K562 (cell line): ENCODE results near the gene SNCG.

Experiments used
- GABPA ChIP-seq: fragments of 200-800 bp; sonication (Bioruptor generic); conservative IDR thresholded peaks from 2 replicates; pipeline ENCODE4 v1.6.1; 2016; ENCODE audit warnings: low read depth, missing genetic modification characterization, missing compliant biosample characterization
- HMG20B ChIP-seq: fragments of 250-450 bp; sonication (Bioruptor Pico); IDR thresholded peaks from 2 replicates; pipeline ENCODE4 v1.5.0; 2021; ENCODE audit warnings: mild to moderate bottlenecking
- KDM1A ChIP-seq, 2 experiments: fragments of 450-650 bp; IDR thresholded peaks; 2 replicates each; pipeline ENCODE4 v1.6.1; 2016; ENCODE audit warnings: mild to moderate bottlenecking in 2 of 2
- LCOR ChIP-seq: sonication (generic); formaldehyde crosslinking; IDR thresholded peaks from 2 replicates; pipeline ENCODE4 v1.8.0; 2022; ENCODE audit warnings: mild to moderate bottlenecking, missing genetic modification reagents
- POLR2AphosphoS5 ChIP-seq: IDR thresholded peaks from 2 replicates; pipeline ENCODE4 v1.6.1; 2011; ENCODE audit warnings: mild to moderate bottlenecking, low read depth, low read length, moderate library complexity; ENCODE audit not compliant: control insufficient read depth, insufficient read depth
- SMC3 ChIP-seq: conservative IDR thresholded peaks from 2 replicates; pipeline ENCODE4 v1.6.1; 2011; ENCODE audit warnings: low read depth, low read length, improper control_type of control experiment; ENCODE audit not compliant: insufficient read depth
- SPI1 ChIP-seq: IDR thresholded peaks from 2 replicates; pipeline ENCODE4 v1.6.1; 2011; ENCODE audit warnings: low read depth, low read length, control low read depth, borderline replicate concordance
- TRIM28 ChIP-seq: fragments of 450-650 bp; IDR thresholded peaks from 2 replicates; pipeline ENCODE4 v1.6.1; 2017
- ZNF146 ChIP-seq: IDR thresholded peaks from one replicate; pipeline ENCODE4 v1.6.1; 2018; ENCODE audit warnings: missing compliant biosample characterization; ENCODE audit not compliant: unreplicated experiment
- ZNF24 ChIP-seq: fragments of 450-650 bp; IDR thresholded peaks from 2 replicates; pipeline ENCODE4 v1.6.1; 2016
- ZNF311 ChIP-seq: fragments of 250-450 bp; sonication (Bioruptor Pico); IDR thresholded peaks from 2 replicates; pipeline ENCODE4 v1.4.0; 2020; ENCODE audit warnings: mild to moderate bottlenecking, moderate library complexity
- ZNF785 ChIP-seq: fragments of 250-450 bp; sonication (Bioruptor Pico); IDR thresholded peaks from 2 replicates; pipeline ENCODE4 v1.4.0; 2020; ENCODE audit warnings: mild to moderate bottlenecking

DNA sequence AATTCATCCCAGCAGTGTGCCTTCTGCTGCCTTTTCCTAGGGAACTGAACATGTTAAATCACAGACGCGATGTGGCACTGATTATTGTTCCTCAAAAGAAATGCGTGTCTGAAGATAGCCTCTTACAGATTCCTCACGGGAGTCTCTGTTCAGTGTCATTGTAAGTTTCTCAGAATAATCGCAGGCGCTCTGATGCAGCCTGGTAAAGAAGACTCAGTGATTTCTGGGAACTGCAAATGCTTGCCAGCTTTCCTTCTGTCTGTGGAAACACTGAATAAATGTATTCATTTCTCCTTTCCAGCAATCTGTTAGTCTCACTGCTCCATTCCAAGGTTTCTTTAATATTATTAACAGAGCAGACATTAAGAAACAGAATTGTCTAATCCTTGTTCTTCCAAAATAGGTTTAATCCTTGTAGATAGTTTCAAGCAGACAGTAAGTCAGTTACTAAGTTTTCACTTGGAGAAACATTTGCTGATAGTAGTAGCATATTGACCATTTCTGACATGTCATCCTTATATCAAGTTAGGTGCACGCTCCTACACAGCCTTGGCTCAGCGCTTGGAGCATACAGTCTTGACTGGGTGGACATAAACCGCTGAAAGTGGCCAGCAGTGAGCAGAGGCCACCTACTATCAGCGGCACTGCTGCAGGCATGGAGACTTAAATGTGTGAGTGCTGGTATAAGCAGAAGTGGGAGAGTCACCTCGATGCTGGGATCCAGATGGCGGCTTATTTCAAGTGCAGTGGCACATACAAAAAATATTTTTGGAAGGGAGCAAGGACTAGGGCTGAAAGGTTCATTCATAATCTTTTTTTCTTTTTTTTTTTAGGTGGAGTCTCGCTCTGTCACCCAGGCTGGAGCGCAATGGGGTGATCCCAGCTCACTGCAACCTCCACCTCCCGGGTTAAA lies 28.7 kb upstream of the SNCG start:
- TF ChIP-seq POLR2AphosphoS5 (no peak), ZNF146 (CRISPR knock-in tag) (no peak), ZNF785 (CRISPR knock-in tag) (no peak), HMG20B (CRISPR knock-in tag) (no peak), LCOR (CRISPR knock-in tag) (no peak), TRIM28 (no peak), ZNF311 (no peak), ZNF24 (no peak), KDM1A (IDR thresholded peaks at IDR 0.05) (no peak), GABPA (tag) (no peak), SPI1 (no peak), SMC3 (no peak)
